Panc1 (cell line): Measurements from ENCODE around the gene RGL4.
"Not testable (repeated sequence)": the region's sequence is repeated elsewhere in the genome, so short reads cannot be mapped to it uniquely, and the experiment has no call there.

ENCODE experiments used
- CTCF ChIP-seq: fragments of 450-650 bp; IDR thresholded peaks from 2 replicates; pipeline ENCODE4 v1.5.1; 2017; ENCODE audit warnings: mild to moderate bottlenecking
- POLR2AphosphoS5 ChIP-seq: IDR thresholded peaks from 2 replicates; pipeline ENCODE4 v1.6.1; 2012; ENCODE audit warnings: mild to moderate bottlenecking, low read depth, low read length, moderate library complexity
- REST ChIP-seq, 2 experiments: IDR thresholded peaks; 2 replicates each; pipeline ENCODE4 v1.6.1; 2011 to 2012; ENCODE audit warnings: low read depth in 2 of 2, control low read depth in 1 of 2, low read length in 1 of 2, mild to moderate bottlenecking in 1 of 2, moderate library complexity in 1 of 2; ENCODE audit not compliant: insufficient read depth in 1 of 2
- SIN3A ChIP-seq: IDR thresholded peaks from 2 replicates; pipeline ENCODE4 v1.6.1; 2012; ENCODE audit warnings: low read depth, mild to moderate bottlenecking, low read length, moderate library complexity, borderline replicate concordance; ENCODE audit not compliant: insufficient read depth
- TCF7L2 ChIP-seq: IDR thresholded peaks from 2 replicates; pipeline ENCODE4 v1.6.1; 2011; ENCODE audit warnings: mild to moderate bottlenecking, low read depth, low read length, inconsistent platforms

DNA sequence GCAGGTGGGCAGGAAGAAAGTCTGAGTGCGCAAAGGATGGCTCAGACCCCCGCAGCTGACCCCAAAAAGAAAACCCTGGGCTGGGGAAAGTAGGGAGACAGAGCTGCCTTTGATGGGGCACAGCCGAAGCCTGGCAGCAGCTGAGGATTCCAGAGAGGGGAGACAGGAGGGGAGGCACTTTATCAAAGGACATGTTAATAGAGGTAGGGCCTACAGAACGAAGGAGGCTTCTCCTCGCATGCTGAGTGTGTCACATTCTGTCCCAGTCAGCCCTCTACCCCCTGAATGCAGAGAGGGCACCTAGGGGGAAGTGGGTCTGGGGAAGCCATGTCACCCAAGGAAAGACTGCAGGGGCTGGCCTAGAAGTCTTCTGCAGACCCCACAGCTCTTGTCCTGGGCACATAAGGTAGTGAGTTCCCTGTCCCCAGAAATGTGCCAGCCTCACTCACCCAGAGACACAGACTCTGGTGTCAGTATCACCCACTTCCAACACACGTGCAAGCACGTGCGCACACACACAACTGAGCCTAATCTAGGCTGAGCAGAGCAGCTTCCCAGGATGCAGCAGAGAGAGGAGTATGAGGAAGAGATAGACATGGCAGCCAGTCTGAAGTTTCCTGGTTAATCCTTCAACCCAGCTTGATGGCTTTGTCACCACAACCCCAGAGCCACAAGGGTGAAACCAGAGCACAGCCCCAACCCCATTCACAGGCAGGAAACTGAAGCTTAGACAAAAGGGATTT, 18.3 kb upstream of the RGL4 start:
- TF ChIP-seq CTCF; SIN3A; REST (IDR thresholded peaks at IDR 0.05; ENCODE audit: insufficient read depth in 1 of 2, low read depth in 2 of 2, low read length in 1 of 2); POLR2AphosphoS5; TCF7L2: not testable (repeated sequence)
